ENCODE measurements around the gene FAM199X.
"Not testable (repeated sequence)": the region's sequence is repeated elsewhere in the genome, so short reads cannot be mapped to it uniquely, and the experiment has no call there.

FAM199X gene

GRCh38 chrX:104193485-104193884, 27.2 kb downstream of the FAM199X start:
- no peak for DNase-seq

- DNase-seq: no peak
These were observed 28.8 kb downstream of the FAM199X start for GRCh38 chrX:104195013-104195412.

GRCh38 chrX:104195489-104196084, 29.3 kb downstream of the FAM199X start:
- DNase-seq: no peak

- DNase-seq: no peak
These were observed 39.3 kb downstream of the FAM199X start for GRCh38 chrX:104205548-104205947.

- DNase-seq: no peak
These were observed 44.9 kb downstream of the FAM199X start for GRCh38 chrX:104211187-104211586.

GRCh38 chrX:104230060-104230459, 63.8 kb downstream of the FAM199X start:
- DNase-seq: not testable (repeated sequence)
